GM23338 (cell line): ENCODE measurements around the gene PHKB. TPM values are rescaled to one million over a fixed set of nuclear protein-coding genes. Genes with fewer than 3 reads are reported as not detected.

Experiments
- ATAC-seq: fragments of 200-7000 bp; cut with Tn5 transposase; 3 replicates; pipeline ENCODE4 v1.9.1; 2020
- DNase-seq: peaks from one replicate; pipeline ENCODE4 v3.0.0-alpha.2; 2015; ENCODE audit warnings: low spot score
- H2AFZ ChIP-seq: fragments of 200-600 bp; sonication (generic); 2 replicates; pipeline ENCODE4 v1.8.0; 2016; ENCODE audit warnings: antibody characterized with exemption, mild to moderate bottlenecking, moderate library complexity
- H3F3A ChIP-seq: fragments of 200-600 bp; sonication (generic); replicated peaks from 2 replicates; pipeline ENCODE4 v1.8.0; 2017; ENCODE audit warnings: antibody characterized with exemption, mixed run types, low read depth
- H3K27ac ChIP-seq: fragments of 200-600 bp; sonication (generic); 2 replicates; pipeline ENCODE4 v1.6.1; 2016; ENCODE audit warnings: low read depth
- H3K27me3 ChIP-seq: fragments of 200-600 bp; sonication (generic); 2 replicates; pipeline ENCODE4 v1.8.0; 2016; ENCODE audit warnings: mild to moderate bottlenecking, mixed run types, moderate library complexity; ENCODE audit not compliant: insufficient read depth
- H3K36me3 ChIP-seq: fragments of 200-600 bp; sonication (generic); 2 replicates; pipeline ENCODE4 v1.8.0; 2016; ENCODE audit warnings: mild to moderate bottlenecking; ENCODE audit not compliant: insufficient read depth
- H3K4me1 ChIP-seq: fragments of 200-600 bp; sonication (generic); 2 replicates; pipeline ENCODE4 v1.8.0; 2016; ENCODE audit warnings: mild to moderate bottlenecking, moderate library complexity; ENCODE audit not compliant: insufficient read depth
- H3K4me2 ChIP-seq: fragments of 200-600 bp; sonication (generic); 2 replicates; pipeline ENCODE4 v1.7.1; 2017; ENCODE audit warnings: mixed run types
- H3K4me3 ChIP-seq: fragments of 200-600 bp; sonication (generic); 2 replicates; pipeline ENCODE4 v1.6.1; 2016; ENCODE audit warnings: mixed run types
- H3K79me2 ChIP-seq: fragments of 200-600 bp; sonication (generic); replicated peaks from 2 replicates; pipeline ENCODE4 v1.8.0; 2017; ENCODE audit warnings: mild to moderate bottlenecking; ENCODE audit not compliant: insufficient read depth
- H3K9me2 ChIP-seq: fragments of 200-600 bp; sonication (generic); 2 replicates; pipeline ENCODE4 v1.8.0; 2017; ENCODE audit not compliant: insufficient read depth
- H4K20me1 ChIP-seq: fragments of 200-600 bp; sonication (generic); replicated peaks from 2 replicates; pipeline ENCODE4 v1.8.0; 2017; ENCODE audit warnings: mild to moderate bottlenecking; ENCODE audit not compliant: insufficient read depth
- H3K27ac Mint-ChIP-seq: 2 replicates; pipeline ENCODE4 v1.8.0; 2020; ENCODE audit warnings: inconsistent platforms, mild to moderate bottlenecking, moderate library complexity, mixed read lengths
- H3K27me3 Mint-ChIP-seq: 3 replicates; pipeline ENCODE4 v1.8.0; 2022; ENCODE audit warnings: low read depth, mild to moderate bottlenecking, moderate library complexity, mixed read lengths, inconsistent platforms; ENCODE audit not compliant: insufficient read depth, poor library complexity
- H3K36me3 Mint-ChIP-seq: 3 replicates; pipeline ENCODE4 v1.8.0; 2021; ENCODE audit warnings: low read depth, mild to moderate bottlenecking, inconsistent platforms, moderate library complexity, mixed read lengths
- H3K4me1 Mint-ChIP-seq: 3 replicates; pipeline ENCODE4 v1.8.0; 2020; ENCODE audit warnings: mild to moderate bottlenecking, inconsistent platforms, mixed read lengths
- H3K4me3 Mint-ChIP-seq: 3 replicates; pipeline ENCODE4 v1.8.0; 2021; ENCODE audit warnings: moderate library complexity, mild to moderate bottlenecking, inconsistent platforms, mixed read lengths
- H3K9me3 Mint-ChIP-seq: 3 replicates; pipeline ENCODE4 v1.8.0; 2020; ENCODE audit warnings: moderate library complexity, mild to moderate bottlenecking, inconsistent platforms, mixed read lengths
- CREB1 ChIP-seq: fragments of 250-450 bp; sonication (Bioruptor Pico); IDR thresholded peaks from 2 replicates; pipeline ENCODE4 v1.5.0; 2020; ENCODE audit warnings: low read depth, mild to moderate bottlenecking, moderate library complexity
- JUNB ChIP-seq: IDR thresholded peaks from one replicate; pipeline ENCODE4 v1.6.1; 2016; ENCODE audit warnings: antibody characterized with exemption; ENCODE audit not compliant: unreplicated experiment
- NANOG ChIP-seq: IDR thresholded peaks from 2 replicates; pipeline ENCODE4 v1.6.1; 2016; ENCODE audit warnings: antibody characterized with exemption, borderline replicate concordance
- ZNF331 ChIP-seq: fragments of 250-450 bp; sonication (Bioruptor Pico); IDR thresholded peaks from 2 replicates; pipeline ENCODE4 v1.5.0; 2020; ENCODE audit warnings: low read depth, mild to moderate bottlenecking, moderate library complexity
- polyA plus RNA-seq: library from polyadenylated mRNA; unstranded; fragments of >200 nt; fragmentation: Nextera tagmentation; extraction: Ambion mirVana; gene quantifications from 2 replicates; pipeline ENCODE4 v1.2.1, GENCODE V29; 2016
- total RNA-seq: library from RNA; depleted of rRNA; stranded (reverse); fragments of >200 nt; shearing (Covaris generic); gene quantifications from 2 replicates; pipeline ENCODE4 v1.2.3, GENCODE V29; 2014
- TF ChIP-seq, protein P1 (sequence below): IDR thresholded peaks from 2 replicates; pipeline ENCODE4 v1.6.1; 2016; ENCODE audit warnings: antibody characterized with exemption
- TF ChIP-seq, protein P2 (sequence below): IDR thresholded peaks from one replicate; pipeline ENCODE4 v1.6.1; 2018; ENCODE audit warnings: antibody characterized with exemption; ENCODE audit not compliant: unreplicated experiment
- TF ChIP-seq, protein P3 (sequence below): fragments of 250-450 bp; sonication (Bioruptor Pico); IDR thresholded peaks from 2 replicates; pipeline ENCODE4 v1.5.0; 2020; ENCODE audit warnings: mild to moderate bottlenecking, moderate library complexity

PHKB gene
- total and polyA plus RNA-seq, 2 experiments from 2014 or later = 20.3 to 57.3 TPM

DNA sequence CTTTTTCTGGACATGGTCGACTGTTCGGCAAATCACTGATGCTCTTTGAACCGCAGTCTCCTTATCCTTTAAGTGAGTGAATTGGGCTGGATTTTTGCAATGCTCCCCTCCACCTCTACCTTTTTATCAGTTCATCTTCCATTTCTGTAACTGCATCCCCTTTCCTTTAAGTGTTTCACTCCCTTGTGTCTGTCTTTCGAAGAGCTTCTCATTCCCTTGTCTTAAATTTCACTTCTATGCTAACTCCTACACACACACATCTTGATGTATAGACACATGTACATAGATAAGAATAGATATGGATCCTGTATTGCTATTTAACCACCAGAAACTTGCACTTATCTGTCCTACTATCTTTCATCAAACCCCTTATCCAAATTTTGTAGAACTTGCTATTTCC, 250.7 kb downstream of the PHKB start:
- Mint-ChIP-seq H3K27me3 (peaks cover 3% of the 10 kb centered on the region), H3K36me3 (no peaks in the 10 kb centered on the region), H3K4me1 (no peaks in the 10 kb centered on the region), H3K27ac (no peak overlapping the region), H3K9me3 (no peaks in the 10 kb centered on the region; the same call in 2 of the 3 replicates), H3K4me3 (no peak overlapping the region)
- TF ChIP-seq CREB1 (CRISPR knock-in tag) = no peak
- no peak for TF ChIP-seq ZNF331 (CRISPR knock-in tag)
- TF ChIP-seq, protein P1, sequence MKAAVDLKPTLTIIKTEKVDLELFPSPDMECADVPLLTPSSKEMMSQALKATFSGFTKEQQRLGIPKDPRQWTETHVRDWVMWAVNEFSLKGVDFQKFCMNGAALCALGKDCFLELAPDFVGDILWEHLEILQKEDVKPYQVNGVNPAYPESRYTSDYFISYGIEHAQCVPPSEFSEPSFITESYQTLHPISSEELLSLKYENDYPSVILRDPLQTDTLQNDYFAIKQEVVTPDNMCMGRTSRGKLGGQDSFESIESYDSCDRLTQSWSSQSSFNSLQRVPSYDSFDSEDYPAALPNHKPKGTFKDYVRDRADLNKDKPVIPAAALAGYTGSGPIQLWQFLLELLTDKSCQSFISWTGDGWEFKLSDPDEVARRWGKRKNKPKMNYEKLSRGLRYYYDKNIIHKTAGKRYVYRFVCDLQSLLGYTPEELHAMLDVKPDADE = no peak
- TF ChIP-seq NANOG = no peak
- TF ChIP-seq, protein P2, sequence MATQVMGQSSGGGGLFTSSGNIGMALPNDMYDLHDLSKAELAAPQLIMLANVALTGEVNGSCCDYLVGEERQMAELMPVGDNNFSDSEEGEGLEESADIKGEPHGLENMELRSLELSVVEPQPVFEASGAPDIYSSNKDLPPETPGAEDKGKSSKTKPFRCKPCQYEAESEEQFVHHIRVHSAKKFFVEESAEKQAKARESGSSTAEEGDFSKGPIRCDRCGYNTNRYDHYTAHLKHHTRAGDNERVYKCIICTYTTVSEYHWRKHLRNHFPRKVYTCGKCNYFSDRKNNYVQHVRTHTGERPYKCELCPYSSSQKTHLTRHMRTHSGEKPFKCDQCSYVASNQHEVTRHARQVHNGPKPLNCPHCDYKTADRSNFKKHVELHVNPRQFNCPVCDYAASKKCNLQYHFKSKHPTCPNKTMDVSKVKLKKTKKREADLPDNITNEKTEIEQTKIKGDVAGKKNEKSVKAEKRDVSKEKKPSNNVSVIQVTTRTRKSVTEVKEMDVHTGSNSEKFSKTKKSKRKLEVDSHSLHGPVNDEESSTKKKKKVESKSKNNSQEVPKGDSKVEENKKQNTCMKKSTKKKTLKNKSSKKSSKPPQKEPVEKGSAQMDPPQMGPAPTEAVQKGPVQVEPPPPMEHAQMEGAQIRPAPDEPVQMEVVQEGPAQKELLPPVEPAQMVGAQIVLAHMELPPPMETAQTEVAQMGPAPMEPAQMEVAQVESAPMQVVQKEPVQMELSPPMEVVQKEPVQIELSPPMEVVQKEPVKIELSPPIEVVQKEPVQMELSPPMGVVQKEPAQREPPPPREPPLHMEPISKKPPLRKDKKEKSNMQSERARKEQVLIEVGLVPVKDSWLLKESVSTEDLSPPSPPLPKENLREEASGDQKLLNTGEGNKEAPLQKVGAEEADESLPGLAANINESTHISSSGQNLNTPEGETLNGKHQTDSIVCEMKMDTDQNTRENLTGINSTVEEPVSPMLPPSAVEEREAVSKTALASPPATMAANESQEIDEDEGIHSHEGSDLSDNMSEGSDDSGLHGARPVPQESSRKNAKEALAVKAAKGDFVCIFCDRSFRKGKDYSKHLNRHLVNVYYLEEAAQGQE = no peak
- Histone ChIP-seq H3K9me2 (no peaks in the 10 kb centered on the region), H4K20me1 (no peaks in the 10 kb centered on the region), H3K4me1 (no peaks in the 10 kb centered on the region), H3K4me2 (no peak overlapping the region), H3K4me3 (no peak overlapping the region), H3K27me3 (no peaks in the 10 kb centered on the region), H2AFZ (no peak overlapping the region), H3K36me3 (no peaks in the 10 kb centered on the region), H3K79me2 (no peaks in the 10 kb centered on the region), H3F3A (no peaks in the 10 kb centered on the region), H3K27ac (no peak overlapping the region)
- DNase-seq (no peak), ATAC-seq (no peak)

DNA sequence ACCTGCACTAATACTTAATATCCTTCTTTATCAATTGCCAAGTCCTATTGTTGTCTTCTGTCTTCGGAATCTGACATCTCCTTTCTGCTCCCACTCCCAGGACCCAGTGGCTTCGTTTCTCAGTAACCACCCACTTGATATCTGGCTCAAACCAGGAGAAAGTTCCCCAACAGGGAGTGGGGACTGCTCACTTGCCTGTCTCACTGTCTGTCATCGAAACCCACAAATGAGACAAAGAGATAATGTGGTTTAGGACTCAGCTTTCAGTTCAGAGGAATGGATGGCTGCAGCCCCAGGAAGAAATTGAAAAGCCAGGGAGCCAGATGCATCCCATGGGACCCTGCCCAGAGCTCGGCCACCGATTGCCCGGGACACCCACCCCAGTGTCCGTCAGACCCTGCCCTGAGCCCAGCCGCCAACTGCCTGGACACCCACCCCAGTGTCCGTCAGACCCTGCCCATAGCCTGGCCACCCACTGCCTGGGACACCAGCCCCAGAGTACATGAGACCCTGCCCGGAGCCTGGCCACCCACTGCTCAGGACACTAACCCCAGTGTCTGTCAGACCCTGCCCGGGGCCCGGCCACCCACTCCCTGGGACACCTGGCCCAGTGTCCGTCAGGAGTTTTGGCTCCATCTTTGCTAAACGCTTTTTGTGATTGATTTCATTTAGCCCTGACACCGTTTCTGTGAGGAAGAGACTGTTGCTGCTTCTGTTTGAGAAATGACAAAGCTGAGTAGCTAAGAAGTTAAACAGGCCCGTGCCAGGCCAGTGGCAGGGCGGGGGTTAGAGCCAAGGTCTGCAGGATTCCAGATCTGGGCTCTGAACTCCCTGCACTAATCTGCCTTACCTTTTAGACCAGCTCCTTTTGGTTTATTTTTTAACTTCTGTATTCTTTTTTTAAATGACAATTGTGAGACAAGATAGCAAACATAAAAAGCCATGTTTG, 251.4 kb downstream of the PHKB start:
- no peaks in the 10 kb centered on the region for H3K27me3 ChIP-seq
- no peaks in the 10 kb centered on the region for H3K9me2 ChIP-seq
- Mint-ChIP-seq H3K4me3 (no peak overlapping the region), H3K4me1 (no peaks in the 10 kb centered on the region), H3K36me3 (no peaks in the 10 kb centered on the region), H3K27ac (no peak overlapping the region), H3K9me3 (no peaks in the 10 kb centered on the region; the same call in 2 of the 3 replicates), H3K27me3 (peaks cover 3% of the 10 kb centered on the region)
- H2AFZ ChIP-seq = no peak overlapping the region
- H3K79me2 ChIP-seq = no peaks in the 10 kb centered on the region
- no peak for ATAC-seq
- H4K20me1 ChIP-seq = no peaks in the 10 kb centered on the region
- H3K4me2 ChIP-seq = no peak overlapping the region
- H3K27ac ChIP-seq = no peak overlapping the region
- no peaks in the 10 kb centered on the region for H3F3A ChIP-seq
- no peaks in the 10 kb centered on the region for H3K36me3 ChIP-seq
- no peak for DNase-seq
- H3K4me1 ChIP-seq = no peaks in the 10 kb centered on the region
- H3K4me3 ChIP-seq = no peak overlapping the region
- TF ChIP-seq, protein P3, sequence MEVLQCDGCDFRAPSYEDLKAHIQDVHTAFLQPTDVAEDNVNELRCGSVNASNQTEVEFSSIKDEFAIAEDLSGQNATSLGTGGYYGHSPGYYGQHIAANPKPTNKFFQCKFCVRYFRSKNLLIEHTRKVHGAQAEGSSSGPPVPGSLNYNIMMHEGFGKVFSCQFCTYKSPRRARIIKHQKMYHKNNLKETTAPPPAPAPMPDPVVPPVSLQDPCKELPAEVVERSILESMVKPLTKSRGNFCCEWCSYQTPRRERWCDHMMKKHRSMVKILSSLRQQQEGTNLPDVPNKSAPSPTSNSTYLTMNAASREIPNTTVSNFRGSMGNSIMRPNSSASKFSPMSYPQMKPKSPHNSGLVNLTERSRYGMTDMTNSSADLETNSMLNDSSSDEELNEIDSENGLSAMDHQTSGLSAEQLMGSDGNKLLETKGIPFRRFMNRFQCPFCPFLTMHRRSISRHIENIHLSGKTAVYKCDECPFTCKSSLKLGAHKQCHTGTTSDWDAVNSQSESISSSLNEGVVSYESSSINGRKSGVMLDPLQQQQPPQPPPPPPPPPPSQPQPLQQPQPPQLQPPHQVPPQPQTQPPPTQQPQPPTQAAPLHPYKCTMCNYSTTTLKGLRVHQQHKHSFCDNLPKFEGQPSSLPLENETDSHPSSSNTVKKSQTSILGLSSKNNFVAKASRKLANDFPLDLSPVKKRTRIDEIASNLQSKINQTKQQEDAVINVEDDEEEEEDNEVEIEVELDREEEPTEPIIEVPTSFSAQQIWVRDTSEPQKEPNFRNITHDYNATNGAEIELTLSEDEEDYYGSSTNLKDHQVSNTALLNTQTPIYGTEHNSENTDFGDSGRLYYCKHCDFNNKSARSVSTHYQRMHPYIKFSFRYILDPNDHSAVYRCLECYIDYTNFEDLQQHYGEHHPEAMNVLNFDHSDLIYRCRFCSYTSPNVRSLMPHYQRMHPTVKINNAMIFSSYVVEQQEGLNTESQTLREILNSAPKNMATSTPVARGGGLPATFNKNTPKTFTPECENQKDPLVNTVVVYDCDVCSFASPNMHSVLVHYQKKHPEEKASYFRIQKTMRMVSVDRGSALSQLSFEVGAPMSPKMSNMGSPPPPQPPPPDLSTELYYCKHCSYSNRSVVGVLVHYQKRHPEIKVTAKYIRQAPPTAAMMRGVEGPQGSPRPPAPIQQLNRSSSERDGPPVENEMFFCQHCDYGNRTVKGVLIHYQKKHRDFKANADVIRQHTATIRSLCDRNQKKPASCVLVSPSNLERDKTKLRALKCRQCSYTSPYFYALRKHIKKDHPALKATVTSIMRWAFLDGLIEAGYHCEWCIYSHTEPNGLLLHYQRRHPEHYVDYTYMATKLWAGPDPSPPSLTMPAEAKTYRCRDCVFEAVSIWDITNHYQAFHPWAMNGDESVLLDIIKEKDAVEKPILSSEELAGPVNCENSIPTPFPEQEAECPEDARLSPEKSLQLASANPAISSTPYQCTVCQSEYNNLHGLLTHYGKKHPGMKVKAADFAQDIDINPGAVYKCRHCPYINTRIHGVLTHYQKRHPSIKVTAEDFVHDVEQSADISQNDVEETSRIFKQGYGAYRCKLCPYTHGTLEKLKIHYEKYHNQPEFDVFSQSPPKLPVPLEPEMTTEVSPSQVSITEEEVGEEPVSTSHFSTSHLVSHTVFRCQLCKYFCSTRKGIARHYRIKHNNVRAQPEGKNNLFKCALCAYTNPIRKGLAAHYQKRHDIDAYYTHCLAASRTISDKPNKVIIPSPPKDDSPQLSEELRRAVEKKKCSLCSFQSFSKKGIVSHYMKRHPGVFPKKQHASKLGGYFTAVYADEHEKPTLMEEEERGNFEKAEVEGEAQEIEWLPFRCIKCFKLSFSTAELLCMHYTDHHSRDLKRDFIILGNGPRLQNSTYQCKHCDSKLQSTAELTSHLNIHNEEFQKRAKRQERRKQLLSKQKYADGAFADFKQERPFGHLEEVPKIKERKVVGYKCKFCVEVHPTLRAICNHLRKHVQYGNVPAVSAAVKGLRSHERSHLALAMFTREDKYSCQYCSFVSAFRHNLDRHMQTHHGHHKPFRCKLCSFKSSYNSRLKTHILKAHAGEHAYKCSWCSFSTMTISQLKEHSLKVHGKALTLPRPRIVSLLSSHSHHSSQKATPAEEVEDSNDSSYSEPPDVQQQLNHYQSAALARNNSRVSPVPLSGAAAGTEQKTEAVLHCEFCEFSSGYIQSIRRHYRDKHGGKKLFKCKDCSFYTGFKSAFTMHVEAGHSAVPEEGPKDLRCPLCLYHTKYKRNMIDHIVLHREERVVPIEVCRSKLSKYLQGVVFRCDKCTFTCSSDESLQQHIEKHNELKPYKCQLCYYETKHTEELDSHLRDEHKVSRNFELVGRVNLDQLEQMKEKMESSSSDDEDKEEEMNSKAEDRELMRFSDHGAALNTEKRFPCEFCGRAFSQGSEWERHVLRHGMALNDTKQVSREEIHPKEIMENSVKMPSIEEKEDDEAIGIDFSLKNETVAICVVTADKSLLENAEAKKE = no peak
- TF ChIP-seq ZNF331 (CRISPR knock-in tag) (no peak), NANOG (no peak), JUNB (no peak)
